Measurements from ENCODE around the gene KCNK7.

Gene KCNK7

GRCh38 chr11:65607614-65608426, 12.2 kb upstream of the KCNK7 start:
- TF ChIP-seq REST (IDR thresholded peaks at IDR 0.05; ENCODE audit: insufficient read depth in 1 of 2, low read depth in 2 of 2, low read length in 2 of 2) (no peak), TAF1 (IDR thresholded peaks at IDR 0.05; ENCODE audit: borderline replicate concordance, insufficient read depth, low read length) (no peak), FOXP2 (optimal IDR thresholded peaks at IDR 0.05; ENCODE audit: borderline replicate concordance, extremely low read depth, extremely low read length, insufficient read depth) (no peak), SIN3A (IDR thresholded peaks at IDR 0.05; ENCODE audit: borderline replicate concordance, insufficient read depth, low read length) (no peak)

- TF ChIP-seq REST (IDR thresholded peaks at IDR 0.05; ENCODE audit: insufficient read depth in 1 of 2, low read depth in 2 of 2, low read length in 2 of 2) (no peak), TAF1 (IDR thresholded peaks at IDR 0.05; ENCODE audit: borderline replicate concordance, insufficient read depth, low read length) (no peak), SIN3A (IDR thresholded peaks at IDR 0.05; ENCODE audit: borderline replicate concordance, insufficient read depth, low read length) (no peak), FOXP2 (optimal IDR thresholded peaks at IDR 0.05; ENCODE audit: borderline replicate concordance, extremely low read depth, extremely low read length, insufficient read depth) (no peak), POLR2AphosphoS5 (IDR thresholded peaks at IDR 0.05; ENCODE audit: low read depth, low read length) (no peak)
These were observed 11.4 kb upstream of the KCNK7 start for GRCh38 chr11:65606876-65607613.

- TF ChIP-seq POLR2AphosphoS5 (IDR thresholded peaks at IDR 0.05; ENCODE audit: low read depth, low read length) = no peak
- no peak for TF ChIP-seq FOXP2 (optimal IDR thresholded peaks at IDR 0.05; ENCODE audit: borderline replicate concordance, extremely low read depth, extremely low read length, insufficient read depth)
- TF ChIP-seq TAF1 (IDR thresholded peaks at IDR 0.05; ENCODE audit: borderline replicate concordance, insufficient read depth, low read length) = no peak
- TF ChIP-seq REST (IDR thresholded peaks at IDR 0.05; ENCODE audit: insufficient read depth in 1 of 2, low read depth in 2 of 2, low read length in 2 of 2) = no peak
- no peak for TF ChIP-seq SIN3A (IDR thresholded peaks at IDR 0.05; ENCODE audit: borderline replicate concordance, insufficient read depth, low read length)
These were observed 8.7 kb upstream of the KCNK7 start for GRCh38 chr11:65604258-65604657.

- TF ChIP-seq REST (IDR thresholded peaks at IDR 0.05; ENCODE audit: insufficient read depth in 1 of 2, low read depth in 2 of 2, low read length in 2 of 2) = no peak
- TF ChIP-seq POLR2AphosphoS5 (IDR thresholded peaks at IDR 0.05; ENCODE audit: low read depth, low read length) = no peak
- no peak for TF ChIP-seq SIN3A (IDR thresholded peaks at IDR 0.05; ENCODE audit: borderline replicate concordance, insufficient read depth, low read length)
- TF ChIP-seq TAF1 (IDR thresholded peaks at IDR 0.05; ENCODE audit: borderline replicate concordance, insufficient read depth, low read length) = no peak
- TF ChIP-seq FOXP2 (optimal IDR thresholded peaks at IDR 0.05; ENCODE audit: borderline replicate concordance, extremely low read depth, extremely low read length, insufficient read depth) = no peak
These were observed 4.3 kb upstream of the KCNK7 start for GRCh38 chr11:65599955-65600246.

All from PFSK-1 (cell line).